Stomach smooth muscle (tissue), 2 donors: ENCODE data around the gene ROBO3.

Source experiments
- H3K27ac ChIP-seq: one replicate; pipeline ENCODE4 v1.7.0; 2013; ENCODE audit warnings: mild to moderate bottlenecking, low read length, inconsistent platforms
- H3K27me3 ChIP-seq, 2 donors: one replicate each; pipeline ENCODE4 v1.7.0; 2013; ENCODE audit warnings: low read length in 2 of 2; ENCODE audit not compliant: insufficient read depth in 2 of 2, control insufficient read depth in 1 of 2
- H3K36me3 ChIP-seq, 2 donors: one replicate each; pipeline ENCODE4 v1.7.0; 2013; ENCODE audit warnings: low read length in 2 of 2; ENCODE audit not compliant: control insufficient read depth in 2 of 2, insufficient read depth in 2 of 2
- H3K4me1 ChIP-seq: one replicate; pipeline ENCODE4 v1.7.0; 2013; ENCODE audit warnings: low read length; ENCODE audit not compliant: control insufficient read depth, insufficient read depth
- H3K4me3 ChIP-seq, 2 donors: one replicate each; pipeline ENCODE4 v1.7.0; 2013; ENCODE audit warnings: low read length in 2 of 2
- H3K9ac ChIP-seq, 2 donors: one replicate each; pipeline ENCODE4 v1.7.0; 2013; ENCODE audit warnings: low read length in 2 of 2, mild to moderate bottlenecking in 1 of 2
- H3K9me3 ChIP-seq, 2 donors: one replicate each; pipeline ENCODE4 v1.7.0; 2013; ENCODE audit warnings: low read length in 2 of 2; ENCODE audit not compliant: control insufficient read depth in 2 of 2
- donor health status: healthy.
- donor health status: Pancreatic carcinoma.

ROBO3 gene

DNA sequence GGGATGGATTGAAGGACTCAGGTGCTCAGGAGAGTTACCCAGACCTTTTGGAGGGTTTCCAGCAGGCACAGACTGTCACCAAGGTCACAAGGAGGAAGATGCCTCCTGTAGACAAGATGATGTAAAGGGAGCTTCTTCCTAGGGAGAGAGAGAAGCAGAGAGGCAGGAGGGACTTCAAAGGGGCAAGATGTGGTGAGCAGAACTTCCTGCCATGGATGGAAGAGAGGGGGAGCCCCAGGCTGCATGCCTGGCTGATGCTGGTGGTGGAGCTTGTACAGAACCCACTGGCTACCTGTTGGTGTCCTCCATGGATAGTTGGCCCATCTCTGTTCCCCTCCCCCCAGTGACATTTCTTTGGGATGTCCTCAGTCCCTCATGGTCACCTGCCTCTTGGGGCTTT is 58.1 kb downstream of the ROBO3 start:
- Histone ChIP-seq H3K36me3 (no peaks in the 10 kb centered on the region), H3K9me3 (no peaks in the 10 kb centered on the region), H3K27me3 (peaks cover 8 to 13% of the 10 kb centered on the region in 2 donors), H3K4me3 (no peak overlapping the region), H3K9ac (no peak overlapping the region), H3K27ac (no peak overlapping the region), H3K4me1 (peaks cover 4% of the 10 kb centered on the region)

DNA sequence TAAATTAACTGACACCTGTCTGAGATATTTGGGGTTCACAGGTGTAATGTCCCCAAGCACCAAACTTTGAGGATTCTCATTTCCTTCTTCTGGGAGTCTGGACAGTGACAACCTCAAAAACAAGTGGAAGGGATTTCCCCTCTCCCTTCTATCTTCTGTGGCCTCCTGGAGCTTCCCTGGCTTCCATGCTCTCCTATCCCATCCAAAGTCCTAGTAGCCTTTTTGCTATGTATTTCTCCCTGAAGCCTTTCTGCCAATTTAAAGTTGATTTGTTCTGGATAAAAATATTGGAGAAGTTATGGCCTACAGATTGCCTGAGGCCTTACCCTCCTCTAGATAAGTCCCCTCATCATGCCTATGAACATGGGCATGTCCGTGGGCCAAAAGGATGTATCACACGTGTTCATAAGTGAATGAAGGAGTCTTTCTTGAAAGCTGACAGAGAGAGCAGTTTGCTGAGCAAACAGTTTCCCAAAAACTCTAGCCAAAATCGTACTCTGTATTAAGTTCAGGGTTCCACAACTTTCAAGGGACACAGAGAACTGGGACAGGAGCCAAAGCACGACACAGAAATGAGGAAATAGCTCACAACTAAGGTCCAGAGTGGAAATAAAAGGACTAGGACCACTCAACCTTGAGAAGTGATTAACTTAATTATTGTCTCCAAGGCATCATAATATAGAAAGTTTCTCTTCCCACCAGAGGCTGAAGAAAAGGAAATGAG is 63.9 kb downstream of the ROBO3 start:
- H3K27ac ChIP-seq: no peak overlapping the region

GRCh38 chr11:124930799-124931198 is 65.6 kb downstream of the ROBO3 start:
- no peaks in the 10 kb centered on the region for H3K9me3 ChIP-seq
- peaks cover 0 to 5% of the 10 kb centered on the region in 2 donors for H3K27me3 ChIP-seq
- H3K4me3 ChIP-seq: no peak overlapping the region
- H3K4me1 ChIP-seq: no peaks in the 10 kb centered on the region
- H3K9ac ChIP-seq: no peak overlapping the region
- no peaks in the 10 kb centered on the region for H3K36me3 ChIP-seq
- H3K27ac ChIP-seq: no peak overlapping the region

More for the DNA sequence above, 63.9 kb downstream of the ROBO3 start:
- no peaks in the 10 kb centered on the region for H3K27me3 ChIP-seq
- no peak overlapping the region for H3K4me3 ChIP-seq
- H3K9ac ChIP-seq: no peak overlapping the region
- no peaks in the 10 kb centered on the region for H3K9me3 ChIP-seq
- H3K4me1 ChIP-seq: no peaks in the 10 kb centered on the region
- H3K36me3 ChIP-seq: no peaks in the 10 kb centered on the region
